Ovary (tissue), 3 donors: Measurements from ENCODE around the gene LIM2.
"Not testable (repeated sequence)": the region's sequence is repeated elsewhere in the genome, so short reads cannot be mapped to it uniquely, and the experiment has no call there.

Experiments used
- EP300 ChIP-seq: sonication (generic); formaldehyde crosslinking; IDR thresholded peaks from one replicate; pipeline ENCODE4 v1.6.1; 2017; ENCODE audit warnings: antibody characterized with exemption
- TF ChIP-seq, protein P1 (sequence below), 3 donors: fragments of 450-650 bp in 2 of 3; fragments of 200-600 bp in 1 of 3; IDR thresholded peaks; one replicate each; pipeline versions ENCODE4 v1.5.1 to v1.8.0; 2016 to 2022; ENCODE audit warnings: antibody characterized with exemption in 3 of 3, mild to moderate bottlenecking in 1 of 3
- donor health status: DM: no; HTN: no; CAD: no.

DNA sequence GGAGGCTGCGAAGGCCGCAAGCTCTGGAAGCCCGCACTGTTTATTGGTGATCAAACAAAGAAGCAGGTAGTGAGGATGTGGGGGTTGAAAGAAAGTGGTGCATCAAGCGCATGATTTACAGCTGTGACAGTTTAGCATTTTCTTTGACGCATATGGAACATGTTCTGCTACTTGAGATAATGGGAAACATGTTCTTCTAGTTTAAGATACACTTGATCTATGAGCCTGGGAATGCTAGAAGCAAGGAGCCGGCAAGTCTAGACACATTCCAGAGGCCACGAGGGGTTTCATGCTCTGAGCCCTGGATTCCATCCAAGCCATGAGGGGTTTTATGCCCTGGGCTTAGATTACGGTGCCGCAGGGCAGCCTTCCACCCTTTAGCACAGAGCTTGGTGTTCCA lies 9.7 kb upstream of the LIM2 start:
- not testable (repeated sequence) for TF ChIP-seq EP300
- TF ChIP-seq, protein P1, sequence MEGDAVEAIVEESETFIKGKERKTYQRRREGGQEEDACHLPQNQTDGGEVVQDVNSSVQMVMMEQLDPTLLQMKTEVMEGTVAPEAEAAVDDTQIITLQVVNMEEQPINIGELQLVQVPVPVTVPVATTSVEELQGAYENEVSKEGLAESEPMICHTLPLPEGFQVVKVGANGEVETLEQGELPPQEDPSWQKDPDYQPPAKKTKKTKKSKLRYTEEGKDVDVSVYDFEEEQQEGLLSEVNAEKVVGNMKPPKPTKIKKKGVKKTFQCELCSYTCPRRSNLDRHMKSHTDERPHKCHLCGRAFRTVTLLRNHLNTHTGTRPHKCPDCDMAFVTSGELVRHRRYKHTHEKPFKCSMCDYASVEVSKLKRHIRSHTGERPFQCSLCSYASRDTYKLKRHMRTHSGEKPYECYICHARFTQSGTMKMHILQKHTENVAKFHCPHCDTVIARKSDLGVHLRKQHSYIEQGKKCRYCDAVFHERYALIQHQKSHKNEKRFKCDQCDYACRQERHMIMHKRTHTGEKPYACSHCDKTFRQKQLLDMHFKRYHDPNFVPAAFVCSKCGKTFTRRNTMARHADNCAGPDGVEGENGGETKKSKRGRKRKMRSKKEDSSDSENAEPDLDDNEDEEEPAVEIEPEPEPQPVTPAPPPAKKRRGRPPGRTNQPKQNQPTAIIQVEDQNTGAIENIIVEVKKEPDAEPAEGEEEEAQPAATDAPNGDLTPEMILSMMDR (IDR thresholded peaks at IDR 0.05): not testable (repeated sequence)
